H1 (cell line): Measurements from ENCODE around the gene SMARCA4. TPM values are rescaled to one million over a fixed set of nuclear protein-coding genes. Genes with fewer than 3 reads are reported as not detected.
"Not testable (repeated sequence)": the region's sequence is repeated elsewhere in the genome, so short reads cannot be mapped to it uniquely, and the experiment has no call there.

Source experiments
- CTCF ChIA-PET: fragments of 300-600 bp; sonication (Branson Sonifier 250); formaldehyde crosslinking; loops from one replicate; lab custom pipeline; 2021; ENCODE audit not compliant: partially characterized antibody; lab: Charles Lee
- POLR2A ChIA-PET: fragments of 300-600 bp; sonication (Branson Sonifier 250); formaldehyde crosslinking; loops from one replicate; lab custom pipeline; 2021; ENCODE audit warnings: inconsistent platforms; ENCODE audit not compliant: partially characterized antibody; lab: Charles Lee
- DNase-seq, 2 experiments: peaks; one replicate each; pipeline versions ENCODE4 v3.0.0 to v3.0.0-alpha.2; 2010 to 2022; ENCODE audit warnings: low spot score in 2 of 2, low read depth in 1 of 2, mixed read lengths in 1 of 2
- FAIRE-seq: peaks from 2 replicates; lab custom pipeline; 2011; peaks lifted over from hg19 to GRCh38; lab: Jason Lieb, UNC
- H2AFZ ChIP-seq: 2 replicates; pipeline ENCODE4 v1.8.1; 2012; ENCODE audit warnings: low read length, inconsistent platforms
- H2AK5ac ChIP-seq: 2 replicates; pipeline ENCODE4 v1.6.1; 2013; ENCODE audit warnings: low read depth, low read length
- H2BK120ac ChIP-seq: replicated peaks from 2 replicates; pipeline ENCODE3; 2013; ENCODE audit warnings: low read depth, low read length, inconsistent platforms
- H2BK12ac ChIP-seq: 2 replicates; pipeline ENCODE4 v1.6.1; 2013; ENCODE audit warnings: low read depth, low read length
- H2BK15ac ChIP-seq: 2 replicates; pipeline ENCODE4 v1.6.1; 2013; ENCODE audit warnings: low read length
- H2BK20ac ChIP-seq: 2 replicates; pipeline ENCODE4 v1.6.1; 2013; ENCODE audit warnings: low read length
- H2BK5ac ChIP-seq: 2 replicates; pipeline ENCODE4 v1.6.1; 2013; ENCODE audit warnings: low read depth, low read length
- H3K14ac ChIP-seq: 2 replicates; pipeline ENCODE4 v1.6.1; 2013; ENCODE audit warnings: inconsistent platforms; ENCODE audit not compliant: insufficient read length
- H3K18ac ChIP-seq: 2 replicates; pipeline ENCODE4 v1.6.1; 2013; ENCODE audit warnings: low read length; ENCODE audit errors: extremely low read depth
- H3K23ac ChIP-seq: 2 replicates; pipeline ENCODE4 v1.6.1; 2013; ENCODE audit warnings: inconsistent platforms; ENCODE audit not compliant: insufficient read length
- H3K23me2 ChIP-seq: 2 replicates; pipeline ENCODE4 v1.6.1; 2013; ENCODE audit warnings: low read depth, low read length
- H3K27ac ChIP-seq: 2 replicates; pipeline ENCODE4 v1.6.1; 2011; ENCODE audit warnings: low read depth, low read length, inconsistent platforms
- H3K27me3 ChIP-seq, 4 experiments: replicated peaks in 1 of 4; 1 replicate in 1 of 4; 2 replicates in 3 of 4; pipeline versions ENCODE4 v1.6.1 to v1.8.1; 2011 to 2013; ENCODE audit warnings: low read length in 3 of 4, mild to moderate bottlenecking in 3 of 4, inconsistent platforms in 2 of 4, mixed read lengths in 2 of 4, moderate library complexity in 1 of 4; ENCODE audit not compliant: control insufficient read depth in 3 of 4, insufficient read depth in 3 of 4; ENCODE audit errors: extremely low read depth in 1 of 4
- H3K36me3 ChIP-seq, 4 experiments: 2 replicates each; pipeline versions ENCODE4 v1.6.1 to v1.8.1; 2011 to 2013; ENCODE audit warnings: mild to moderate bottlenecking in 4 of 4, low read length in 3 of 4, moderate library complexity in 2 of 4, control low read depth in 1 of 4, inconsistent platforms in 1 of 4; ENCODE audit not compliant: insufficient read depth in 4 of 4, control insufficient read depth in 2 of 4
- H3K4ac ChIP-seq: replicated peaks from 2 replicates; pipeline ENCODE3; 2013; ENCODE audit warnings: low read length, low read depth, mixed read lengths, inconsistent platforms; ENCODE audit not compliant: insufficient read length
- H3K4me1 ChIP-seq, 4 experiments: replicated peaks in 1 of 4; 1 replicate in 1 of 4; 2 replicates in 3 of 4; pipeline versions ENCODE4 v1.6.1 to v1.8.1; 2011 to 2013; ENCODE audit warnings: low read length in 3 of 4, inconsistent platforms in 2 of 4, mixed read lengths in 1 of 4; ENCODE audit not compliant: insufficient read depth in 4 of 4, control insufficient read depth in 3 of 4
- H3K4me2 ChIP-seq, 2 experiments: 2 replicates each; pipeline versions ENCODE4 v1.6.1 to v1.8.1; 2011 to 2013; ENCODE audit warnings: low read depth in 2 of 2, low read length in 2 of 2, control low read depth in 1 of 2, inconsistent platforms in 1 of 2, mild to moderate bottlenecking in 1 of 2; ENCODE audit not compliant: insufficient read depth in 1 of 2
- H3K4me3 ChIP-seq, 4 experiments: fragments of 200-600, 300-600 bp in 1 of 4; sonication (generic), shearing (Covaris generic), sonication (Bioruptor Twin) in 1 of 4; 2 replicates each; pipeline versions ENCODE4 v1.5.1 to v1.8.1; 2011 to 2016; ENCODE audit warnings: low read length in 4 of 4, low read depth in 3 of 4, control low read depth in 2 of 4, inconsistent platforms in 2 of 4, mild to moderate bottlenecking in 2 of 4, mixed read lengths in 1 of 4, moderate library complexity in 1 of 4; ENCODE audit not compliant: insufficient read depth in 2 of 4; ENCODE audit errors: extremely low read depth in 1 of 4
- H3K56ac ChIP-seq: replicated peaks from 2 replicates; pipeline ENCODE3; 2013; ENCODE audit warnings: low read depth, mild to moderate bottlenecking, mixed read lengths, low read length, inconsistent platforms; ENCODE audit not compliant: insufficient read length
- H3K79me1 ChIP-seq: 2 replicates; pipeline ENCODE4 v1.6.1; 2013; ENCODE audit warnings: low read depth, low read length, control low read depth
- H3K79me2 ChIP-seq, 2 experiments: 2 replicates each; pipeline versions ENCODE4 v1.6.1 to v1.8.1; 2012 to 2013; ENCODE audit warnings: low read length in 2 of 2, mild to moderate bottlenecking in 2 of 2, inconsistent platforms in 1 of 2; ENCODE audit not compliant: insufficient read depth in 2 of 2, control insufficient read depth in 1 of 2
- H3K9ac ChIP-seq, 4 experiments: replicated peaks in 1 of 4; 1 replicate in 1 of 4; 2 replicates in 3 of 4; pipeline versions ENCODE4 v1.6.1 to v1.8.1; 2011 to 2013; ENCODE audit warnings: low read depth in 3 of 4, low read length in 3 of 4, control low read depth in 2 of 4, mild to moderate bottlenecking in 2 of 4, moderate library complexity in 2 of 4, inconsistent platforms in 1 of 4; ENCODE audit errors: extremely low read depth in 1 of 4
- H3K9me3 ChIP-seq, 2 experiments: 2 replicates each; pipeline versions ENCODE4 v1.6.1 to v1.8.1; 2012 to 2013; ENCODE audit warnings: mild to moderate bottlenecking in 2 of 2, moderate library complexity in 2 of 2, control low read depth in 1 of 2, inconsistent platforms in 1 of 2, low read depth in 1 of 2, low read length in 1 of 2, mixed read lengths in 1 of 2; ENCODE audit not compliant: insufficient read depth in 2 of 2
- H4K20me1 ChIP-seq, 2 experiments: replicated peaks in 1 of 2; 2 replicates each; pipeline versions ENCODE3 to v1.8.1; 2011 to 2013; ENCODE audit warnings: inconsistent platforms in 2 of 2, low read length in 2 of 2, mild to moderate bottlenecking in 1 of 2; ENCODE audit not compliant: insufficient read depth in 2 of 2, control insufficient read depth in 1 of 2
- H4K5ac ChIP-seq: 2 replicates; pipeline ENCODE4 v1.6.1; 2013; ENCODE audit warnings: low read length, low read depth, mixed read lengths, inconsistent platforms; ENCODE audit not compliant: insufficient read length
- H4K8ac ChIP-seq: 2 replicates; pipeline ENCODE4 v1.8.0; 2013; ENCODE audit warnings: mild to moderate bottlenecking, moderate library complexity, low read length, inconsistent platforms; ENCODE audit not compliant: insufficient read depth; ENCODE audit errors: extremely low read depth
- H4K91ac ChIP-seq: replicated peaks from 2 replicates; pipeline ENCODE3; 2013; ENCODE audit warnings: low read length, mixed read lengths, inconsistent platforms; ENCODE audit not compliant: insufficient read length
- CHD1 ChIP-seq: IDR thresholded peaks from 2 replicates; pipeline ENCODE4 v1.6.1; 2012; ENCODE audit warnings: low read depth, low read length, improper control_type of control experiment
- WGBS, 2 experiments: shearing (Covaris generic) in 1 of 2; methylation state at CpG; one replicate each; pipeline versions ENCODE4 v1.1.6 to v1.1.7; 2013 to 2015; ENCODE audit warnings: low lambda C conversion rate in 2 of 2, mixed read lengths in 2 of 2, inconsistent platforms in 1 of 2, low coverage in 1 of 2, missing lambda C conversion rate in 1 of 2; ENCODE audit not compliant: insufficient replicate concordance in 2 of 2, insufficient coverage in 1 of 2, insufficient read length in 1 of 2; ENCODE audit errors: extremely low coverage in 1 of 2, missing lambda C conversion rate in 1 of 2; 5-methylcytosine and 5-hydroxymethylcytosine counted together
- polyA plus RNA-seq, 7 experiments: library from polyadenylated mRNA; depleted of rRNA in 3 of 7; stranded (reverse) in 5 of 7; unstranded in 2 of 7; fragments of >200 nt in 5 of 7; fragments of 200-250 nt in 2 of 7; gene quantifications; 1 replicate in 5 of 7; 2 replicates in 1 of 7; 4 replicates in 1 of 7; pipeline versions ENCODE4 v1.2.1 to v1.2.3, GENCODE V29; 2011 to 2013; ENCODE audit warnings: missing spikeins in 2 of 7, mixed read lengths in 2 of 7
- total RNA-seq: library from RNA; stranded (reverse); fragmentation: NEBNext Ultra II Directional; extraction: Animal tissue kit (Norgen Biotek cat#: 25700); gene quantifications from 2 replicates; pipeline ENCODE4 v1.2.1, GENCODE V29; 2021

The SMARCA4 gene
- total and polyA plus RNA-seq, 2 of the 8 experiments (the other 6 are each of a cell fraction or from before 2014, with no cell fraction given): 86.4 to 263 TPM

DNA sequence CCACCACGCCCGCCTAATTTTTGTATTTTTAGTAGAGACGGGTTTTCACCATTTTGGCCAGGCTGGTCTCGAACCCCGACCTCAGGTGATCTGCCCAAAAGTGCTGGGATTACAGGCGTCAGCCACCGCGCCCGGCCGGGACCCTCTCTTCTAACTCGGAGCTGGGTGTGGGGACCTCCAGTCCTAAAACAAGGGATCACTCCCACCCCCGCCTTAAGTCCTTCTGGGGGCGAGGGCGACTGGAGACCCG is 129.1 kb downstream of the SMARCA4 start:
- 0% methylated on average over 11 of the region's 15 CpGs; no CpG with 5 or more reads in 1 of the 2 experiments for WGBS, 2 experiments
- H3K27me3 ChIP-seq, H3K9me3 ChIP-seq, H2BK12ac ChIP-seq, H3K56ac ChIP-seq, CTCF ChIA-PET, H2AK5ac ChIP-seq, FAIRE-seq, DNase-seq, H3K14ac ChIP-seq: not testable (repeated sequence)
- H4K5ac ChIP-seq: peak overlapping the region; percentile 71
- peak overlapping the region; percentile 66 to 98 for H3K4me2 ChIP-seq
- peak overlapping the region; percentile 76; the same call in 1 of the 2 replicates for H3K27ac ChIP-seq
- peaks cover 8 to 42% (median 11%) of the 10 kb centered on the region in 4 experiments; a peak in 7 of 8 replicates for H3K36me3 ChIP-seq
- H4K20me1 ChIP-seq: peaks cover 25 to 27% of the 10 kb centered on the region in 2 experiments
- H4K8ac ChIP-seq: peak overlapping the region; percentile 87; the same call in 1 of the 2 replicates
- TF ChIP-seq CHD1: peak; percentile 31; the same call in 1 of the 2 replicates
- TF ChIP-seq, all 59 proteins: peak for 1; not testable (repeated sequence) for 58
- not testable (repeated sequence) for H2BK15ac ChIP-seq, H3K79me1 ChIP-seq, H2BK120ac ChIP-seq, H3K23ac ChIP-seq, H2AFZ ChIP-seq, H2BK20ac ChIP-seq, H3K23me2 ChIP-seq
- peak overlapping the region; percentile 36 for H4K91ac ChIP-seq
- H3K9ac ChIP-seq: peak overlapping the region; percentile 77 to 94 (median 85)
- peaks cover 7 to 15% (median 10%) of the 10 kb centered on the region in 4 experiments for H3K4me1 ChIP-seq
- peak overlapping the region; percentile 95; the same call in 1 of the 2 replicates for H2BK5ac ChIP-seq
- POLR2A ChIA-PET: interaction anchor here (0.7 to 3.1 kb wide), 14 partner anchors 13 to 269 kb away, joined by 3 to 16 read pairs (median 5); partner anchors contain the start of gene SMARCA4
- peak overlapping the region; percentile 67 to 100 (median 77) for H3K4me3 ChIP-seq
- H3K18ac ChIP-seq: peak overlapping the region; percentile 62; the same call in 1 of the 2 replicates
- H3K4ac ChIP-seq: peak overlapping the region; percentile 76
- H3K79me2 ChIP-seq: peaks cover 40 to 46% of the 10 kb centered on the region in 2 experiments
